GM23338 (cell line): ENCODE results near the gene TERB1. TPM values are rescaled to one million over a fixed set of nuclear protein-coding genes. Genes with fewer than 3 reads are reported as not detected.

ENCODE experiments used
- ATAC-seq: fragments of 200-7000 bp; cut with Tn5 transposase; 3 replicates; pipeline ENCODE4 v1.9.1; 2020
- DNase-seq: peaks from one replicate; pipeline ENCODE4 v3.0.0-alpha.2; 2015; ENCODE audit warnings: low spot score
- H2AFZ ChIP-seq: fragments of 200-600 bp; sonication (generic); 2 replicates; pipeline ENCODE4 v1.8.0; 2016; ENCODE audit warnings: antibody characterized with exemption, mild to moderate bottlenecking, moderate library complexity
- H3F3A ChIP-seq: fragments of 200-600 bp; sonication (generic); replicated peaks from 2 replicates; pipeline ENCODE4 v1.8.0; 2017; ENCODE audit warnings: antibody characterized with exemption, mixed run types, low read depth
- H3K27ac ChIP-seq: fragments of 200-600 bp; sonication (generic); 2 replicates; pipeline ENCODE4 v1.6.1; 2016; ENCODE audit warnings: low read depth
- H3K27me3 ChIP-seq: fragments of 200-600 bp; sonication (generic); 2 replicates; pipeline ENCODE4 v1.8.0; 2016; ENCODE audit warnings: mild to moderate bottlenecking, mixed run types, moderate library complexity; ENCODE audit not compliant: insufficient read depth
- H3K36me3 ChIP-seq: fragments of 200-600 bp; sonication (generic); 2 replicates; pipeline ENCODE4 v1.8.0; 2016; ENCODE audit warnings: mild to moderate bottlenecking; ENCODE audit not compliant: insufficient read depth
- H3K4me1 ChIP-seq: fragments of 200-600 bp; sonication (generic); 2 replicates; pipeline ENCODE4 v1.8.0; 2016; ENCODE audit warnings: mild to moderate bottlenecking, moderate library complexity; ENCODE audit not compliant: insufficient read depth
- H3K4me2 ChIP-seq: fragments of 200-600 bp; sonication (generic); 2 replicates; pipeline ENCODE4 v1.7.1; 2017; ENCODE audit warnings: mixed run types
- H3K4me3 ChIP-seq: fragments of 200-600 bp; sonication (generic); 2 replicates; pipeline ENCODE4 v1.6.1; 2016; ENCODE audit warnings: mixed run types
- H3K79me2 ChIP-seq: fragments of 200-600 bp; sonication (generic); replicated peaks from 2 replicates; pipeline ENCODE4 v1.8.0; 2017; ENCODE audit warnings: mild to moderate bottlenecking; ENCODE audit not compliant: insufficient read depth
- H3K9me2 ChIP-seq: fragments of 200-600 bp; sonication (generic); 2 replicates; pipeline ENCODE4 v1.8.0; 2017; ENCODE audit not compliant: insufficient read depth
- H4K20me1 ChIP-seq: fragments of 200-600 bp; sonication (generic); replicated peaks from 2 replicates; pipeline ENCODE4 v1.8.0; 2017; ENCODE audit warnings: mild to moderate bottlenecking; ENCODE audit not compliant: insufficient read depth
- H3K27ac Mint-ChIP-seq: 2 replicates; pipeline ENCODE4 v1.8.0; 2020; ENCODE audit warnings: inconsistent platforms, mild to moderate bottlenecking, moderate library complexity, mixed read lengths
- H3K27me3 Mint-ChIP-seq: 3 replicates; pipeline ENCODE4 v1.8.0; 2022; ENCODE audit warnings: low read depth, mild to moderate bottlenecking, moderate library complexity, mixed read lengths, inconsistent platforms; ENCODE audit not compliant: insufficient read depth, poor library complexity
- H3K36me3 Mint-ChIP-seq: 3 replicates; pipeline ENCODE4 v1.8.0; 2021; ENCODE audit warnings: low read depth, mild to moderate bottlenecking, inconsistent platforms, moderate library complexity, mixed read lengths
- H3K4me1 Mint-ChIP-seq: 3 replicates; pipeline ENCODE4 v1.8.0; 2020; ENCODE audit warnings: mild to moderate bottlenecking, inconsistent platforms, mixed read lengths
- H3K4me3 Mint-ChIP-seq: 3 replicates; pipeline ENCODE4 v1.8.0; 2021; ENCODE audit warnings: moderate library complexity, mild to moderate bottlenecking, inconsistent platforms, mixed read lengths
- H3K9me3 Mint-ChIP-seq: 3 replicates; pipeline ENCODE4 v1.8.0; 2020; ENCODE audit warnings: moderate library complexity, mild to moderate bottlenecking, inconsistent platforms, mixed read lengths
- CREB1 ChIP-seq: fragments of 250-450 bp; sonication (Bioruptor Pico); IDR thresholded peaks from 2 replicates; pipeline ENCODE4 v1.5.0; 2020; ENCODE audit warnings: low read depth, mild to moderate bottlenecking, moderate library complexity
- CTCF ChIP-seq, 2 experiments: fragments of 200-600 bp in 1 of 2; sonication (generic) in 1 of 2; conservative IDR thresholded peaks; 2 replicates each; pipeline versions ENCODE4 v1.5.1 to v1.6.1; 2016 to 2017; ENCODE audit warnings: antibody characterized with exemption in 2 of 2, low read depth in 2 of 2, mild to moderate bottlenecking in 2 of 2, moderate library complexity in 1 of 2
- EZH2 ChIP-seq: fragments of 200-600 bp; sonication (generic); IDR thresholded peaks from one replicate; pipeline ENCODE4 v1.8.0; 2017; ENCODE audit warnings: antibody characterized with exemption, mild to moderate bottlenecking, low read depth; ENCODE audit not compliant: unreplicated experiment
- STAT1 ChIP-seq: IDR thresholded peaks from one replicate; pipeline ENCODE4 v1.6.1; 2016; ENCODE audit warnings: antibody characterized with exemption; ENCODE audit not compliant: unreplicated experiment
- ZNF462 ChIP-seq: fragments of 250-450 bp; sonication (Bioruptor Pico); IDR thresholded peaks from 2 replicates; pipeline ENCODE4 v1.5.0; 2020; ENCODE audit warnings: mild to moderate bottlenecking, moderate library complexity
- polyA plus RNA-seq: library from polyadenylated mRNA; unstranded; fragments of >200 nt; fragmentation: Nextera tagmentation; extraction: Ambion mirVana; gene quantifications from 2 replicates; pipeline ENCODE4 v1.2.1, GENCODE V29; 2016
- total RNA-seq: library from RNA; depleted of rRNA; stranded (reverse); fragments of >200 nt; shearing (Covaris generic); gene quantifications from 2 replicates; pipeline ENCODE4 v1.2.3, GENCODE V29; 2014
- TF ChIP-seq, protein P1 (sequence below): IDR thresholded peaks from 2 replicates; pipeline ENCODE4 v1.6.1; 2016; ENCODE audit warnings: antibody characterized with exemption

The TERB1 gene
- total and polyA plus RNA-seq, 2 experiments from 2014 or later, result not detected

- TF ChIP-seq ZNF462 (CRISPR knock-in tag) (no peak), CREB1 (CRISPR knock-in tag) (no peak)
Measured at GRCh38 chr16:66850115-66850815, 48.9 kb upstream of the TERB1 start (continued).

DNA sequence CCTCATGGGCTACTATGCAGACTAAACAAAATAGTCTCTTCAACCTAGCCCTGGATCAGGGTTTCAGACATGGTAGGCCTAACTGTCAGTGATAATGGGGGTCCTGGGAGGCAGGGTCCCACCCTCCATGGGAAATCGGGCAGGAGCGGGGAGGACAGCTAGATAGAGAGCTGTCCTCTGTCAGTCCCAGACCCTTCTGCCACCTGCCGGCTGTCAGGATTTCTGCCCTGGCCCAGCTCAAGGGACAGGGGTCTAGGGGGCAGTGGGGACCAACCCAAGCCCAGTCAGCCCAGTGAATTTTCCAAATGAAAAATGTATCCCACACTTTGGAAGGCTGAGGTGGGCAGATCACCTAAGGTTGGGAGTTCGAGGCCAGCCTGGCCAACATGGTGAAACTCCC, 48.2 kb upstream of the TERB1 start:
- peak; percentile 32 for ATAC-seq
- H3K36me3 Mint-ChIP-seq, result no peaks in the 10 kb centered on the region

More for the DNA sequence above, 48.2 kb upstream of the TERB1 start:
- Histone ChIP-seq H3K79me2 (no peaks in the 10 kb centered on the region), H3K9me2 (no peaks in the 10 kb centered on the region), H3F3A (no peaks in the 10 kb centered on the region), H4K20me1 (no peaks in the 10 kb centered on the region), H3K4me3 (no peak overlapping the region), H3K36me3 (no peaks in the 10 kb centered on the region), H3K4me2 (no peak overlapping the region), H3K27me3 (peaks cover 27% of the 10 kb centered on the region), H3K4me1 (no peaks in the 10 kb centered on the region; the same call in 1 of the 2 replicates), H3K27ac (no peak overlapping the region), H2AFZ (no peak overlapping the region)
- peak; percentile 30 for DNase-seq
- peaks cover 16% of the 10 kb centered on the region for H3K4me1 Mint-ChIP-seq
- no peak overlapping the region for H3K27ac Mint-ChIP-seq
- TF ChIP-seq CTCF (conservative IDR thresholded peaks at IDR 0.05; ENCODE audit: low read depth in 2 of 2) (peak in 1 of 2 experiments; percentile 60; a peak in 2 of 4 replicates), STAT1 (no peak), EZH2 (no peak), CREB1 (CRISPR knock-in tag) (no peak)
- TF ChIP-seq, protein P1, sequence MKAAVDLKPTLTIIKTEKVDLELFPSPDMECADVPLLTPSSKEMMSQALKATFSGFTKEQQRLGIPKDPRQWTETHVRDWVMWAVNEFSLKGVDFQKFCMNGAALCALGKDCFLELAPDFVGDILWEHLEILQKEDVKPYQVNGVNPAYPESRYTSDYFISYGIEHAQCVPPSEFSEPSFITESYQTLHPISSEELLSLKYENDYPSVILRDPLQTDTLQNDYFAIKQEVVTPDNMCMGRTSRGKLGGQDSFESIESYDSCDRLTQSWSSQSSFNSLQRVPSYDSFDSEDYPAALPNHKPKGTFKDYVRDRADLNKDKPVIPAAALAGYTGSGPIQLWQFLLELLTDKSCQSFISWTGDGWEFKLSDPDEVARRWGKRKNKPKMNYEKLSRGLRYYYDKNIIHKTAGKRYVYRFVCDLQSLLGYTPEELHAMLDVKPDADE, result no peak
- H3K9me3 Mint-ChIP-seq, result no peaks in the 10 kb centered on the region; the same call in 2 of the 3 replicates
- H3K27me3 Mint-ChIP-seq, result peaks cover 22% of the 10 kb centered on the region
- no peak overlapping the region for H3K4me3 Mint-ChIP-seq
